Nucleus accumbens (tissue), 56 donors: ENCODE data around the gene PRSS56.
"Not testable (repeated sequence)": the region's sequence is repeated elsewhere in the genome, so short reads cannot be mapped to it uniquely, and the experiment has no call there.

Experiments used
- DNase-seq, 56 donors: peaks; one replicate each; lab custom pipeline; 2025; lab: John Stamatoyannopoulos, UW

PRSS56 gene

DNA sequence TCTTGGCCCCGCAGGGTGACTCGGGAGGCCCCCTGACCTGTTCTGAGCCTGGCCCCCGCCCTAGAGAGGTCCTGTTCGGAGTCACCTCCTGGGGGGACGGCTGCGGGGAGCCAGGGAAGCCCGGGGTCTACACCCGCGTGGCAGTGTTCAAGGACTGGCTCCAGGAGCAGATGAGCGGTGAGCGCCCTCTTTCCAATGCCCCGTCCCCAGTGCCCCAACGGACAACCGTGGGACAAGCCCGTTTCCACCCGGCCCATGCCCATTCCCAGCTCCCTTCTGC is 3.2 kb downstream of the PRSS56 start:
- no peak for DNase-seq

- peak in 15 of 56 donors; percentile 14 to 48 (median 29) for DNase-seq
Observed at GRCh38 chr2:232523682-232524597, 3.8 kb downstream of the PRSS56 start.

GRCh38 chr2:232524771-232525170 is 4.6 kb downstream of the PRSS56 start:
- DNase-seq = no peak

DNA sequence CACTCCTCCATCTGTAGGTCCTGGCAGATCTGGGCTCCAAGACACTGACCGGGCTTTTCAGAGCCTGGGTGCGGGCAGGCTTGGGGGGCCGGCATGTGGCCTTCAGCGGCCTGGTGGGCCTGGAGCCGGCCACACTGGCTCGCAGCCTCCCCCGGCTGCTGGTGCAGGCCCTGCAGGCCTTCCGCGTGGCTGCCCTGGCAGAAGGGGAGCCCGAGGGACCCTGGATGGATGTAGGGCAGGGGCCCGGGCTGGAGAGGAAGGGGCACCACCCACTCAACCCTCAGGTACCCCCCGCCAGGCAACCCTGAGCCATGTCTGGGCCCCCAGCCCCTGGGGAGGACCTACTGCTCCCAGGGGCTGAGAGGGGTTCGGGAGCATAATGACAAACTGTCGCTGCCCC is 5.0 kb downstream of the PRSS56 start:
- no peak for DNase-seq

DNA sequence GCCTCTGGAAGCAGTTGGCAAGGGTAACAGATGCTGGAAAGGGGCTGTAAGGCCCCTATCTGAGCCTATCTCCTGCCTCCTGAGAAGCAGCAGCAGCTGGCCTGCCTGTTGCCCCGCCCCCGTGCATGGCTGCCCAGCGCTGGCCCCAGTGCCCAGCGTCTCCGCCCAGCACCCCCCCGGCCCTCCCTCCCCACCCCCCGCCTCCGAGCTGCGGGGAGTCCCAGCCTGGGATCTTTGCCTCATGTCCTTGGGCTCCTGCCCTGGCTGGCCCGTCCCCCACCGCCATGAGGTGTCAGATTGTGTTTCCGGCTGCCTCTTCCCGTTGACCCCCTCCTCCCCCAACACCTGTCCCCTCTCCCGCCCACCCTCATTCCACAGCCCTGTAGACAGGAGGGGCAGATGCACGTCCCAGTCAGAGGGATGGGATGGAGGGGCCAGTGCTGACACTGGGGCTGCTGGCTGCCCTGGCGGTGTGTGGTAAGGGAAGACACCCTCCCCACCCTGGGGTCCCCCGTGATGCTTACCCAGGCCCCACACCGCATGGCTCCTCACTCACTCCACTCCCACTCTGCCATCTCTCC is 5.7 kb downstream of the PRSS56 start, which contains the start of gene CHRND:
Gene CHRND (plus strand): TSS at position 370 of the 581 bp plus-strand sequence. CDS start 56 bp downstream, at position 426.
- DNase-seq = peak in 35 of 56 donors; percentile 12 to 74 (median 38)

- no peak for DNase-seq
Observed at GRCh38 chr2:232526372-232526941, 6.3 kb downstream of the PRSS56 start.

DNA sequence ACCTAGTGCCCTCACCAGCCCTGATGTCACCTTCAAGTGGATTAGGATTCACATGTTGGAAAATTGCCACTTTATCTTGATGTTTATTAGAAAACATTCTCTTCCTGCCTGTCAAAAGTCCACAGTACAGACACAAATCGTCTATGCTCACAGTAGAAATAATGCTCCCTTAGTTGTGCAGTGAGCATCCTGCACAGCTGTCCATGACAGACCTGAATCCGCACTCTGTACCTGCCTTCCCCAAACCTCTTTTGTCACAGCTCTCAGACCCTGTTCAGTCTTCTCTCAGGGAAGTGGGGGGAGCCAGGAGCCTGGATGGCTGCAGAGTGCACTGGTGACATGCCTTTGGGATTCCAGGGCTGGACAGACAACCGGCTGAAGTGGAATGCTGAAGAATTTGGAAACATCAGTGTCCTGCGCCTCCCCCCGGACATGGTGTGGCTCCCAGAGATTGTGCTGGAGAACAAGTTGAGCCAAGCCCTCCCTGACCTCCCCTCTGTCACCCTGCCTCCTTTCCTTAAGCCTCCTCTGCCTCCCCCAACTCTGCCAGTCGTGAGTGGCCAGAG is 7.8 kb downstream of the PRSS56 start:
- no peak for DNase-seq

DNA sequence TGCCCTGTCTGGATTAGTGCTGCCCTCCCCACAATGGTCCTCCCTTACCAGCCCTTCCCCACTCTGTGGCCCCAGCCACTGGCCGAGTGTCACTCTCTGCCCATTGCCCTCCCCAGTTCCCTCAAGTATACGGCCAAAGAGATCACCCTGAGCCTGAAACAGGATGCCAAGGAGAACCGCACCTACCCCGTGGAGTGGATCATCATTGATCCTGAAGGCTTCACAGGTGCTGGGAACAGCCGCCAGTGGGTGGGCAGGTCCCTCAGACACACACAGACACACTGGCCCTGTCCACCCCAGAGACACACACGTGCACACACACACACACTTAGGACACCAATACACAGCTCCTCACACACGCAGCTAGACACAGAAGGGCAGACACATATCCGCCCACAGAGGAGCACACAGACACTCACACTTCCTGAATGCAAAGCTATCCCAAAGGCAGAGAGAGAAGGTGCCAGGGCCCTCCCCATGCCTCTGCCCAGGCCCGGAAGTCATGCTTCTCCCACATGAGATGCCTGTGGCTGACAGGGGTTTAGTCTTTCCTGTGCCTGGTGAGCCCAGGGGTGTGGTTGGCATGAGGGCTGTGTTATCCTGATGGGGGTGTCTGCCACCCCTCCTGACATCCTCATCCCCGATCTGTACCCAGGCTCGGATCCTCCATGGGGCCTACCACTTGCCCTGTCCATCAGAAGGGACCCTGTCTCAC is 8.7 kb downstream of the PRSS56 start:
- no peak for DNase-seq

DNA sequence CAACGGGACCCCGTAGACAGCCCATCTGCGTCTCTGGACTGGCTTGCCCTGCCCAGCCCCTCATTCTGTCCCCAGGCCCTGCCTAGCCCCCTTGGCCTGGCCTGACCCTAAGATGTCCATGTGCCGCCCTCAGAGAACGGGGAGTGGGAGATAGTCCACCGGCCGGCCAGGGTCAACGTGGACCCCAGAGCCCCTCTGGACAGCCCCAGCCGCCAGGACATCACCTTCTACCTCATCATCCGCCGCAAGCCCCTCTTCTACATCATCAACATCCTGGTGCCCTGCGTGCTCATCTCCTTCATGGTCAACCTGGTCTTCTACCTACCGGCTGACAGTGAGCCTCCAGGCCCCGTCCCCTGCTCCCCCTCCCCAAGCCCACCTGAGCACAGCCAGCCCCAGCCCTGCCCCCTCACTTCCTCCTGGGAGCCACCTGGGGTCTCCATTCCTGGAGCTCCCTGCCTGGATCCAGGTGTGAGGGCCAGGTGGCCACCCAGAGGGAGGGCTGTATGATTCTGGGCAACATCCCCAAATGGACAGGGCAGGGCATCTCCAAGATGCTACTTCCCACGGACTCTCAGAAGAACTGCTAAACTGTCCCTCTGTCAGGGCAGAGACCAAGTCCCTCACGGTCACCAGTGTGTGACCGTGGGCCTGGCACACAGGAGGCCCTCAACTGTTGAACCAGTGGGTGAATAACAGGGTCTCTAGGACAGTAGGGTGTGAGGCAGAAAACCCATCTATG is 9.8 kb downstream of the PRSS56 start:
- no peak for DNase-seq

GRCh38 chr2:232530626-232531260 is 10.6 kb downstream of the PRSS56 start:
- no peak for DNase-seq

DNA sequence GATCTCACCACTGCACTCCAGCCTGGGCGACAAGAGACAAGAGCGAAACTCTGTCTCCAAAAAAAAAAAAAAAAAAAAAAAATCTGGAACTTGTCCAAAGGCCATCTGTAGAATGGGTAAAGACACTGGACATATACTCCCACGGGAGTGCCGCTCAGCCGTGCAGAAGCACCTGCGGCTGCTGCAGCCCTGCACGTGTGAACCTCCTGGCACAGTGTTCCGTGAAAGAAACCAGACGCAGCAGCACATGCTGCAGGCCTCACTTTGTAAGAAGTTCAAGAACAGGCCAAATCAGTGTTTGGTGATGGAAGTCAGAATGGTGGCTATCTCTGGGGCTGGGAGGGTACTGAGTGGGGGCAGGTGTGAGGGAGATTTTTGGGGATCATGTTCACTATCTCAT is 12.2 kb downstream of the PRSS56 start:
- DNase-seq = no peak

DNA sequence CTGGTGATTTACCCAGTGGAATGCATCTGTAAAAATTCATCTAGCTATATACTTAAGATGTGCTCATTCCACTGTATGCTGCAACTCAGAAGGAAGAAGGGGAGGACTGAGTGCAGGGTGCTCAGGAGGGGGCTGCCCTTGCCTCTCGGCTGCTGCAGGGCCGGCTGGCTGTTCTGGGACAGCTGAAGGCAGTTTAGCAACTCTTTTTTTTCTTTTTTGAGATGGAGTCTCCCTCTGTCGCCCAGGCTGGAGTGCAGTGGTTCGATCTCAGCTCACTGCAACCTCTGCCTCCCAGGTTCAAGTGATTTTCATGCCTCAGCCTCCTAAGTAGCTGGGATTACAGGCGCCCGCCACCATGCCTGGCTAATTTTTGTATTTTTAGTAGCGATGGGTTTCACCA is 12.6 kb downstream of the PRSS56 start:
- not testable (repeated sequence) for DNase-seq

DNA sequence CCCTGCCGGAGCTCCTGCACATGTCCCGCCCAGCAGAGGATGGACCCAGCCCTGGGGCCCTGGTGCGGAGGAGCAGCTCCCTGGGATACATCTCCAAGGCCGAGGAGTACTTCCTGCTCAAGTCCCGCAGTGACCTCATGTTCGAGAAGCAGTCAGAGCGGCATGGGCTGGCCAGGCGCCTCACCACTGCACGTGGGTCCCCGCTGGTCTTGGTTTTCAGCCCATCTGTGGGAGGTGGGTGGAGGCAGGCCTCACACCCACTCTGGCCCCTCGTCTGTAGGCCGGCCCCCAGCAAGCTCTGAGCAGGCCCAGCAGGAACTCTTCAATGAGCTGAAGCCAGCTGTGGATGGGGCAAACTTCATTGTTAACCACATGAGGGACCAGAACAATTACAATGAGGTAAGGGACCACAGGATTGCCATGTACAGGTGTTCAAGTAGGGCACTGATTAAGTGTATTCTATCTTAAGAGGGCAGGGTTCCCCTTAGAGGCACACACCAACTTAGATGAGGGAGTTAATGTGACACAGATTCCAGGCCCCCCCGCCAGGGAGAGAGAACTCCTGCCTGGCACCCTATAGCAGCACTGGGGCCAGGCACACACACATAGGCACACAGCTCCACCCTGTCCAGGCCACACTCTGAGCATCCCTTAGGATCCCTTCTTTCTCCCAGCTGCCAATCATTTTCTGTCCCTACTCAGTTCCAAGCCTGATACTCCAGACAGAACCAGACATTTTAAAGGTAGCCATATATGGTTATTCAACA is 13.9 kb downstream of the PRSS56 start:
- no peak for DNase-seq

DNA sequence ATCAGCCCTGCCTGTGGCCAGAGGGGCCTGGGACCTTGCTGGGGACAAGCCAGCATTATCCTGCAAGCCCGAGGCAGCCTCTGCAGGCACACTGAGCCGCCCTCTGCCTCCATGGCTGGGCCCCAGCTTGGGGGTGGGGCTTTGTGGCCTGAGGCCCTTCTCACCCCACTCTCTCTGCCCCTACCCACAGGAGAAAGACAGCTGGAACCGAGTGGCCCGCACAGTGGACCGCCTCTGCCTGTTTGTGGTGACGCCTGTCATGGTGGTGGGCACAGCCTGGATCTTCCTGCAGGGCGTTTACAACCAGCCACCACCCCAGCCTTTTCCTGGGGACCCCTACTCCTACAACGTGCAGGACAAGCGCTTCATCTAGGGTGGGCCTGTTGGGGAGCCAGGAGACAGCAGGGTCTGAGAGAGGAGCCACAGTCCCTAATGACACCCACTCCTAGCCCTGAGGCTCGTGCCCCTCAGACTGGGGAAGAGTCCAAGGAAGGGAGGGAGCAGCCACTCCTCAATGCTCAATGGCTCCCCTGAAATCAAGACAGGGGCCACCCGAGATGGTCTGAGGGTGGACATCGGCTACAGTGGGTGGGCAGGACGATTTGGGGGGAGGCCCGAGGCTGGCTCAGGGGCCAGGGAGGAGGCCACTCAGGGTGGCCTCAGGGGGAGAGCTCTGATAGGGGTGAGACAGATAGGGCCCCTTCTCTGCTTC is 14.9 kb downstream of the PRSS56 start:
- no peak for DNase-seq

- DNase-seq = no peak
Observed at GRCh38 chr2:232535761-232536530, 15.8 kb downstream of the PRSS56 start.

DNA sequence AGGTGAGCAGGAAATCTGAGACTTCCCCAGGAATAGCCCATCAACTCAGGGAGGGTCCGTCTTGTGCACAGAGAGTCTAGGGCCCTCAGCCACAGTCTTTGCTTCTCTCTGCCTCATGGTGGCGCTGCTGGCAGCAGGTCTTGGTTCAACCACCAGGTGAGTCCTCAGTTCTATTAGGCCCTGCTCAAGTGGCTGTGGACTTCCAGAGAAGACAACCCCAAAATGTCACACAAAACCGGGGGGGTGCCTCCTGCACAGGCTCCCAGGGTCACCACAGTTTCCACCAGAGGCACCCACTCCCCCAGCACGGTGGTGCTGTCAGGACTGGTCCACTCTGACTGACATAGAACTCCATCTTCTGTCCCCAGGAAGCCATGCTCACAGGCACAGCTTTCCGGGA is 16.9 kb downstream of the PRSS56 start:
- DNase-seq = no peak

DNA sequence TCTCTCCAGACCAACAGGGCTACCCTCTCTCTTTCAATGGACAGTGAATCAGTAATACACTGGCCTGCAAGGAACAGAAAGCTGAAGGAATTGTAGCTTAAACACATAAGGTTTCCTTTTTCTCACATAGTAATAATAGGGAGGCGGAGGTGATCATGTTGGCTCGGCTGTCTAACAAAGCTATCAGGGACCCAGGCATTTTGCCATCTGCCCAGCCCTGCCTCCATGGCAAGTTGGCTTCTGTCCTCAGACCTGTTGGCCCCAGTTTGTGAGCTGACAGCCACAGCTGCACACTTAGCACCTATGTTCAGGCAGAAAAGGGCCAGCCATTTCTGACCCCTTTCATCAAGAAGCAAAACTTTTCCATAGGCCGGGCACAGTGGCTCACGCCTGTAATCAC is 17.3 kb downstream of the PRSS56 start:
- DNase-seq = no peak
